Fibroblast of skin of abdomen (primary cell): ENCODE results near the gene SLC37A4. TPM values are rescaled to one million over a fixed set of nuclear protein-coding genes. Genes with fewer than 3 reads are reported as not detected.
"Not testable (repeated sequence)": the region's sequence is repeated elsewhere in the genome, so short reads cannot be mapped to it uniquely, and the experiment has no call there.

ENCODE experiments used
- DNase-seq: peaks from one replicate; pipeline ENCODE4 v3.0.0-alpha.2; 2013
- polyA plus RNA-seq, 2 experiments: library from polyadenylated mRNA; unstranded; fragments of 120-200 nt; gene quantifications; one replicate each; pipeline ENCODE4 v1.2.1, GENCODE V29; 2013; ENCODE audit not compliant: insufficient read length in 2 of 2

Gene SLC37A4
- 10.7 TPM for polyA plus RNA-seq (2013, experiment 1 of 2; ENCODE audit: insufficient read length)
- polyA plus RNA-seq (2013, experiment 2 of 2; ENCODE audit: insufficient read length), result 11.3 TPM

- DNase-seq, result peak; percentile 96
Observed at GRCh38 chr11:119030329-119031047, at the start of gene SLC37A4. TSS of gene SLC37A4 (minus strand) at chr11:119030877.

DNA sequence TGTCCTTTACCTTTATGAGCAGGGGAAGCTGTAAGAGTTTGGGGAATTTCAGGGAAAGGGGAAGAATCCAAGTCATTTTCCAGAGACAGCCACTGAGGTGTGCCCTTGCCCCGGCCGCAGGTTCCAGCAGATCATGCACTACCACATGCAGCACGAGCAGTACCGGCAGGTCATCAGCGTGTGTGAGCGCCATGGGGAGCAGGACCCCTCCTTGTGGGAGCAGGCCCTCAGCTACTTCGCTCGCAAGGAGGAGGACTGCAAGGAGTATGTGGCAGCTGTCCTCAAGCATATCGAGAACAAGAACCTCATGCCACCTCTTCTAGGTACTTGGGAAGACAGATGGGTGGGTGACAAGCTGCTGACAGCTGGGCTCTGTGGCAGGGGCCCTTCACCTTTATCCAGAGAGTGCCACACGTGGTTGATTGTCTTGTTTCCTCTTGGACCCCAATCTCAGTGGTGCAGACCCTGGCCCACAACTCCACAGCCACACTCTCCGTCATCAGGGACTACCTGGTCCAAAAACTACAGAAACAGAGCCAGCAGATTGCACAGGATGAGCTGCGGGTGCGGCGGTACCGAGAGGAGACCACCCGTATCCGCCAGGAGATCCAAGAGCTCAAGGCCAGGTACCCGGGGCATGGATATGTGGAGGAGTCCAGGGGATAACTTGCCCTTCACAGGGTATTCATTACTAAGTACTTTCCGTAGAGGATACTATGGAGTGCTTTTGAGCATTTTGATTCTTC is 48.2 kb upstream of the SLC37A4 start:
- no peak for DNase-seq

DNA sequence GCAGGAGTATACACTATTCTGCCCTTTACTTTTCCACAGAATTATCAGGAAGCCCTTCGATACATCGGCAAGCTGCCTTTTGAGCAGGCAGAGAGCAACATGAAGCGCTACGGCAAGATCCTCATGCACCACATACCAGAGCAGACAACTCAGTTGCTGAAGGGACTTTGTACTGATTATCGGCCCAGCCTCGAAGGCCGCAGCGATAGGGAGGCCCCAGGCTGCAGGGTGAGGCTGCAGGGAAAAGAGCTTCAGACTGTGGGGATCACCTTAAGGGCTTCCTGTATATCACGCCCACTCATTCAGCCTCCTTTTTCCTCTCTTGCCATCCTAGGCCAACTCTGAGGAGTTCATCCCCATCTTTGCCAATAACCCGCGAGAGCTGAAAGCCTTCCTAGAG is 47.2 kb upstream of the SLC37A4 start:
- DNase-seq, result no peak

DNA sequence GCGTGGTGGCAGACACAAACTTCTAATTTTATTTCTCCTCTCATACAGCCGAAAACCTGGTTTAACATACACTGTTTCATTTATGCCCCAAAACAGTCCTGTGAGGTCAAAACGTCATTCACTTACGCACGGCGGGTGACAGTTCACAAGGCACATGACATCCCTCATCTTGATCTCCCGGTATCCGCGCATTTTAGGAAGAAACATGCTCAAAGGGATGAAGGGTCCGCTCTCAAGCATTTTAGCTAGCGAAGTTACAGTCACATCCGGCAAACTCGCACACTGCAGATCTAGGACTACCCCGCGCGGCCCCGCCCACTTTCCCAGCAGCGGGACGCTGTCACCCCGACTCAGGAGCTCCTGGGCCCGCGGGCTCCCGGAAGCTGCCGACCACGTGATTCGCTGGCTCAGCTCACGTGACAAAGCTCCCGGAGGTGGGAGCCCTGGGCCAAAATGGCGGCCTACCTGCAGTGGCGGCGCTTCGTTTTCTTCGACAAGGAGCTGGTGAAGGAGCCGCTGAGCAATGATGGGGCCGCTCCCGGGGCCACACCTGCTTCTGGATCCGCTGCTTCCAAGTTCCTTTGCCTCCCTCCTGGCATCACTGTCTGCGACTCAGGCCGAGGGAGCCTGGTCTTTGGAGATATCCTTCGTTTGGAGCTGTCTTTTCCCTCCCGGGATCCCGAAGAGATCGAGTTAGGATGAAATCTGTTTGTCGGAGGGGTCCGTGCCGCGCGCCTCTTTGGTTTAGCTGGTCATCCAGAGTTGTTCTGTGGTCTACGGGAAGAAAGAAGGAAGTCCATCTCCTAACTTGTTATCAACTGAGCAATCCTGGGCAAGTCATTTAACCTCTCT is 36.9 kb upstream of the SLC37A4 start, which contains the start of gene VPS11:
Gene VPS11 (plus strand): TSS at position 448 of the 852 bp plus-strand sequence. CDS start 6 bp downstream, at position 454.
- DNase-seq, result peak; percentile 96

- DNase-seq, result peak; percentile 24
Observed at GRCh38 chr11:119065369-119065768, 34.7 kb upstream of the SLC37A4 start.

DNA sequence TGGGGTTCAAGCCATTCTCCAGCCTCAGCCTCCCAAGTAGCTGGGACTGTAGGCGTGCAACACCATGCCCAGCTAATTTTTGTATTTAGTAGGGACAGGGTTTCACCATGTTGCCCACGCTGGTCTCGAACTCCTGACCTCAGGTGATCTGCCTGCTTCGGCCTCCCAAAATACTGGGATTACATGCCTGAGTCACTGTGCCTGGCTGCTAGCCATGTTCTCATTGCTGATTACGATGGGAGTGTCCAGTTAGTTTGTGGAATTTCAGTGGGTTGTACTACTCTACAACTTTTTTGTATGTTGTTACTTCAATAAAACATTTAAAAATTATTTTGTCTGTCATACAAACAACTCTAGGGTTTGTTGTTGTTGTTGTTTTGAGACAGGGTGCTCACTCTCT is 32.1 kb upstream of the SLC37A4 start:
- DNase-seq, result peak; percentile 31

DNA sequence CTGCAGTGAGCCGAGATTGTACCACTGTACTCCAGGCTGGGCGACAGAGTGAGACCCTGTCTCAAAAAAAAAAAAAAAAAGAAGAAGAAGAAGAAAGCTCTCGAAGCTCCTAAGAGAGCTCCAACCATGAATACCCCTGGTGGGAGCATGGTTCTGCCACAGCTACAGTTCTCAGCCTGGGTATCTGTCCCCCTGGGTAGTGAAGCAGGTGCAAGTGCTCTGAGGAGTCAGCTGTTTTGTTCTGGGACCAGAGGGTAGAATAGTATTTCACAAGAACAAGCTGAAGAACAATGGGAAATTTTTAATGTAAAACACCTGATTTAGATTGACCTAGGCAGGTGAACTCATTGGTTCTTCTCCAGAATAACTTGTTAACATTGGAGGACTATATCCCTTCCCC is 30.6 kb upstream of the SLC37A4 start:
- no peak for DNase-seq

DNA sequence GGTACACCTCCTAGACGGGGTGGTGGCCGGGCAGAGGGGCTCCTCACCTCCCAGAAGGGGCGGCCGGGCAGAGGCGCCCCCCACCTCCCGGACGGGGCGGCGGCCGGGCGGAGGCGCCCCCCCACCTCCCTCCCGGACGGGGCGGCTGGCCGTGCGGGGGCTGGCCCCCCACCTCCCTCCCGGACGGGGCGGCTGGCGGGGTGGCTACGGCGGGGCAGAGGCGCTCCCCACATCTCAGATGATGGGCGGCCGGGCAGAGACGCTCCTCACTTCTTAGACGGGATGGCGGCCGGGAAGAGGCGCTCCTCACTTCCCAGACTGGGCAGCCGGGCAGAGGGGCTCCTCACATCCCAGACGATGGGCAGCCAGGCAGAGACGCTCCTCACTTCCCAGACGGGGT is 28.5 kb upstream of the SLC37A4 start:
- not testable (repeated sequence) for DNase-seq

GRCh38 chr11:119057000-119057769 is 26.5 kb upstream of the SLC37A4 start, which contains the start of gene HYOU1:
TSS of gene HYOU1 (minus strand) at chr11:119057205. CDS start at chr11:119056160, 1,045 bp downstream.
- peak; percentile 97 for DNase-seq

GRCh38 chr11:119056421-119056999 is 25.8 kb upstream of the SLC37A4 start:
- DNase-seq, result no peak

DNA sequence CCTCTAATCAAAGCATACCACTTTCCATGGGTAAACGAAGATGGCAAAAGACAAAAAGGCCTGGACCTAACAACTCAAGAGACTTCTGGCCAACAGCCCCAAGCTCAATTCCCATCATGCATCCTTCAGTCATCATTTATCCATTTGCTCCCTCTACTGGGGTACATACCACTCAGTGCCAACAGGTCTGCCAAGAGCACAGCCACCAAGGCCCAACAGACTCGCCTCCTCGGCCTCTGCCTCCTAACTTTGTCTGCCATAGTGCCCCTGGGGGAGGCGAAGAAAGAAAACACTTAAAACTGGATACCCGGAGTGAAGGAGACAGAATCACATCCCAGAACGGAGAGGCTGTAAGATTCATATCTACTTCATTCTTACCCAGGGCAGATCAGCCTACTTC is 25.2 kb upstream of the SLC37A4 start:
- DNase-seq, result peak; percentile 25

DNA sequence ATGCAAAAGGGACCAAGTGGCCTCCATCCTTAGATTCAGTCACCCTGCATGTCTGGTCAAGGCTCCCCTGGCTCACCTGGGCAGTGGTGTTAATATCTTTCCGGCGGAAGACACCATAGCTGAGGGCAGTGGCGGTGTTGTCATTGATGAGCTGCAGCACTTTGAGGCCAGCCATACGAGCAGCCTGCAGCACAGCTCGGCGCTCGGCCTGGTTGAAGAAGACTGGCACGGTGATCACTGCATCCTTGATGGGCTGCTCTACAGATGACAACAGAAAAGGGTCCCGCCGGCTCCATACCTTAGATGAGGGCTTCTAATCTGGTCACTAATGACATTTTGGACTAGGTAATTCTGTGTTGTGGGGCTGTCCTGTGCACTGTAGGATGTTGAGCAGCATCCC is 23.7 kb upstream of the SLC37A4 start:
- DNase-seq, result no peak

- DNase-seq, result no peak
Observed at GRCh38 chr11:119052163-119052814, 21.6 kb upstream of the SLC37A4 start.

- DNase-seq, result no peak
Observed at GRCh38 chr11:119051440-119052162, 20.9 kb upstream of the SLC37A4 start.

DNA sequence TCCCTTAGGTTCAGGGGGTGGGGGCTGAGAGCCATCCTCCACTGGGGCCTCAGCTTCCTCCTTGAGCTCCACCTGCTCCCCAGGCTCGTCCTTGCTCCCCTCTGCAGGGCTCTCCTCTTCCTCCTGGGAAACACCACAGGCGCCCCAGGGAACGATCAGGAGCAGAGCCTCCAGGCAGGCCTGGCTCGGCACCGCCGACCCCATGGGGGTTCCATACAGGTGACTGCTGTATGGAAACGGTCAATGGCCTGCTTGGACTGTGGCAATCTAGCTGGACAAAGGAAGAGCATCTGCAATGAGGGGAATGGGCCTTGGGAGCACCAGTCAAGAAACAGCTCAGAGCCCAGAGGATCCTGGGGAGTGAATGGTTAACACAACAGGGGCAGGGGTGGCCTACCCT is 18.4 kb upstream of the SLC37A4 start:
- DNase-seq, result no peak

- no peak for DNase-seq
Observed at GRCh38 chr11:119048644-119049043, 18.0 kb upstream of the SLC37A4 start.

- DNase-seq, result no peak
Observed at GRCh38 chr11:119047205-119047604, 16.5 kb upstream of the SLC37A4 start.

GRCh38 chr11:119046489-119046888 is 15.8 kb upstream of the SLC37A4 start:
- DNase-seq, result no peak

GRCh38 chr11:119044708-119045107 is 14.0 kb upstream of the SLC37A4 start:
- DNase-seq, result no peak

DNA sequence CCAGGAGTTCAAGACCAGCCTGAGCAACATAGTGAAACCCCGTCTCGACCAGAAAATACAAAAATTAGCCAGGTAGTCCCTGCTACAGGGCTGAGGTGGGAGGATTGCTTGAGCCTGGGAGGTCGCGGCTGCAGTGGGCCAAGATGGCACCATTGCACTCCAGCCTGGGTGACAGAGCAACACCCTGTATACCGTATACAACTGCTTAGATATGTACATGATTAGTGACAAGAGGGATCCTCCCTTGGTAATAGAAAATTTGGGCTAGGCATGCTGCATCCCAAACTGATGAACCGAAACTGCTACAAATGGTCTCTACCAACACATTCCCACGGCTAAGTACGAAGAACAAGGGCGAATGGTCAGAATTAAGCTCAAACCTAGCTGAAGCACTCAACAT is 12.2 kb upstream of the SLC37A4 start:
- DNase-seq, result no peak
